Fibroblast of lung (primary cell): Measurements from ENCODE around the gene R3HDML. TPM values are rescaled to one million over a fixed set of nuclear protein-coding genes. Genes with fewer than 3 reads are reported as not detected.

ENCODE experiments used
- DNase-seq, 2 donors: peaks; one replicate each; pipeline versions ENCODE4 v3.0.0 to v3.0.0-alpha.2; 2010; ENCODE audit warnings: low read depth in 2 of 2
- H2AFZ ChIP-seq: 2 replicates; pipeline ENCODE4 v1.5.1; 2012; ENCODE audit warnings: low read length, control low read depth, inconsistent platforms
- H3K27ac ChIP-seq: 2 replicates; pipeline ENCODE4 v1.5.1; 2011; ENCODE audit warnings: low read length, control low read depth; ENCODE audit not compliant: insufficient read depth
- H3K27me3 ChIP-seq: 2 replicates; pipeline ENCODE4 v1.5.1; 2011; ENCODE audit warnings: mild to moderate bottlenecking, low read length; ENCODE audit not compliant: control insufficient read depth, insufficient read depth
- H3K36me3 ChIP-seq: 2 replicates; pipeline ENCODE4 v1.5.1; 2011; ENCODE audit warnings: low read length; ENCODE audit not compliant: control insufficient read depth, insufficient read depth
- H3K4me1 ChIP-seq: 2 replicates; pipeline ENCODE4 v1.5.1; 2011; ENCODE audit warnings: low read length; ENCODE audit not compliant: control insufficient read depth, insufficient read depth; ENCODE audit errors: extremely low read depth
- H3K4me2 ChIP-seq: 2 replicates; pipeline ENCODE4 v1.5.1; 2011; ENCODE audit warnings: low read length, control low read depth; ENCODE audit not compliant: insufficient read depth; ENCODE audit errors: extremely low read depth
- H3K4me3 ChIP-seq, 4 experiments: fragments of 200-600 bp in 1 of 4; sonication (generic) in 1 of 4; replicated peaks in 1 of 4; 2 replicates each; pipeline ENCODE4 v1.5.1; 2011 to 2016; ENCODE audit warnings: low read length in 4 of 4, low read depth in 3 of 4, mild to moderate bottlenecking in 3 of 4, control low read depth in 2 of 4, inconsistent platforms in 1 of 4, mixed read lengths in 1 of 4; ENCODE audit not compliant: insufficient read depth in 1 of 4; ENCODE audit errors: control extremely low read depth in 1 of 4
- H3K79me2 ChIP-seq: 2 replicates; pipeline ENCODE4 v1.5.1; 2012; ENCODE audit warnings: mild to moderate bottlenecking, low read length, inconsistent platforms; ENCODE audit not compliant: control insufficient read depth, insufficient read depth
- H3K9ac ChIP-seq: 2 replicates; pipeline ENCODE4 v1.5.1; 2011; ENCODE audit warnings: mild to moderate bottlenecking, low read length, control low read depth; ENCODE audit not compliant: insufficient read depth
- H3K9me3 ChIP-seq: 2 replicates; pipeline ENCODE4 v1.5.1; 2012; ENCODE audit warnings: low read depth, low read length; ENCODE audit not compliant: control insufficient read depth, insufficient read depth
- H4K20me1 ChIP-seq: 2 replicates; pipeline ENCODE4 v1.5.1; 2011; ENCODE audit warnings: low read length; ENCODE audit not compliant: control insufficient read depth, insufficient read depth; ENCODE audit errors: extremely low read depth
- CTCF ChIP-seq, 2 donors: IDR thresholded peaks in 1 of 2; conservative IDR thresholded peaks in 1 of 2; 1 replicate in 1 of 2; 2 replicates in 1 of 2; pipeline ENCODE4 v1.5.1; 2011 to 2012; ENCODE audit warnings: low read length in 2 of 2, control low read depth in 1 of 2, inconsistent platforms in 1 of 2, low read depth in 1 of 2, mild to moderate bottlenecking in 1 of 2
- EZH2 ChIP-seq: IDR thresholded peaks from 2 replicates; pipeline ENCODE4 v1.5.1; 2012; ENCODE audit warnings: low read length, control low read depth, mild to moderate bottlenecking; ENCODE audit errors: missing control alignments
- polyA plus RNA-seq, 2 donors: library from polyadenylated mRNA; depleted of rRNA in 1 of 2; stranded (reverse) in 1 of 2; unstranded in 1 of 2; fragments of >200 nt; gene quantifications; 2 replicates each; pipeline ENCODE4 v1.2.1, GENCODE V29; 2011 to 2012; ENCODE audit warnings: missing spikeins in 1 of 2
- total RNA-seq: library from RNA; depleted of rRNA; stranded (reverse); fragments of >200 nt; gene quantifications from 2 replicates; pipeline ENCODE4 v1.2.1, GENCODE V29; 2014

R3HDML gene
- total and polyA plus RNA-seq, 2 donors (not counting 1 experiment from before 2014, with no cell fraction given) = not detected

- peak in 1 of 2 donors; percentile 26 for DNase-seq
- no peak overlapping the region for H3K9ac ChIP-seq
Measured at GRCh38 chr20:44361021-44361420, 24.2 kb downstream of the R3HDML start.

GRCh38 chr20:44362466-44362940, 25.7 kb downstream of the R3HDML start:
- no peak for DNase-seq
- TF ChIP-seq CTCF (conservative IDR thresholded peaks at IDR 0.05 in 1 of 2, IDR thresholded peaks at IDR 0.05 in 1 of 2; ENCODE audit: low read depth in 1 of 2, low read length in 2 of 2) = no peak
- TF ChIP-seq EZH2 = no peak

More at GRCh38 chr20:44361021-44361420, 24.2 kb downstream of the R3HDML start:
- Histone ChIP-seq H3K4me3 (no peak overlapping the region), H3K27ac (no peak overlapping the region), H3K36me3 (no peaks in the 10 kb centered on the region), H2AFZ (no peak overlapping the region), H3K9me3 (no peaks in the 10 kb centered on the region), H3K79me2 (no peaks in the 10 kb centered on the region), H3K27me3 (peaks cover 10% of the 10 kb centered on the region), H4K20me1 (no peaks in the 10 kb centered on the region), H3K4me1 (no peaks in the 10 kb centered on the region), H3K4me2 (no peak overlapping the region)
- TF ChIP-seq CTCF (conservative IDR thresholded peaks at IDR 0.05 in 1 of 2, IDR thresholded peaks at IDR 0.05 in 1 of 2; ENCODE audit: low read depth in 1 of 2, low read length in 2 of 2) (no peak), EZH2 (no peak)

GRCh38 chr20:44364068-44364467, 27.2 kb downstream of the R3HDML start:
- no peaks in the 10 kb centered on the region for H3K4me1 ChIP-seq
- no peak overlapping the region for H3K4me2 ChIP-seq
- no peak overlapping the region for H3K4me3 ChIP-seq
- no peaks in the 10 kb centered on the region for H4K20me1 ChIP-seq
- no peaks in the 10 kb centered on the region for H3K79me2 ChIP-seq
- peaks cover 4% of the 10 kb centered on the region for H3K27me3 ChIP-seq
- H3K9me3 ChIP-seq = no peaks in the 10 kb centered on the region
- TF ChIP-seq EZH2 (no peak), CTCF (conservative IDR thresholded peaks at IDR 0.05 in 1 of 2, IDR thresholded peaks at IDR 0.05 in 1 of 2; ENCODE audit: low read depth in 1 of 2, low read length in 2 of 2) (no peak)
- no peak for DNase-seq
- no peaks in the 10 kb centered on the region for H3K36me3 ChIP-seq
- H3K9ac ChIP-seq = no peak overlapping the region
- no peak overlapping the region for H3K27ac ChIP-seq
- H2AFZ ChIP-seq = no peak overlapping the region

More at GRCh38 chr20:44362466-44362940, 25.7 kb downstream of the R3HDML start:
- Histone ChIP-seq H3K9me3 (no peaks in the 10 kb centered on the region), H2AFZ (no peak overlapping the region), H3K79me2 (no peaks in the 10 kb centered on the region), H3K4me3 (no peak overlapping the region), H3K27me3 (peaks cover 4% of the 10 kb centered on the region), H4K20me1 (no peaks in the 10 kb centered on the region), H3K4me2 (no peak overlapping the region), H3K9ac (no peak overlapping the region), H3K4me1 (no peaks in the 10 kb centered on the region), H3K27ac (no peak overlapping the region), H3K36me3 (no peaks in the 10 kb centered on the region)
